GM18870 (cell line): Measurements from ENCODE around the gene THOP1.

ENCODE experiments used
- ATAC-seq: cut with Tn5 transposase; IDR thresholded peaks from one replicate; pipeline ENCODE4 v1.9.1; 2021; ENCODE audit warnings: moderate library complexity; ENCODE audit not compliant: unreplicated experiment

THOP1 gene

GRCh38 chr19:2761876-2762782, 23.2 kb upstream of the THOP1 start:
- ATAC-seq: no peak

GRCh38 chr19:2762783-2763496, 22.4 kb upstream of the THOP1 start:
- ATAC-seq: no peak

GRCh38 chr19:2763687-2764086, 21.6 kb upstream of the THOP1 start:
- ATAC-seq: no peak

- ATAC-seq: no peak
These were observed 20.4 kb upstream of the THOP1 start for GRCh38 chr19:2764945-2765344.

GRCh38 chr19:2765376-2765775, 19.9 kb upstream of the THOP1 start:
- ATAC-seq: no peak

GRCh38 chr19:2766594-2767372, 18.5 kb upstream of the THOP1 start:
- no peak for ATAC-seq

- ATAC-seq: no peak
These were observed 17.6 kb upstream of the THOP1 start for GRCh38 chr19:2767688-2768087.

GRCh38 chr19:2768365-2769132, 16.8 kb upstream of the THOP1 start:
- no peak for ATAC-seq

GRCh38 chr19:2769218-2769617, 16.1 kb upstream of the THOP1 start:
- no peak for ATAC-seq

- no peak for ATAC-seq
These were observed 15.0 kb upstream of the THOP1 start for GRCh38 chr19:2770055-2771013.

- ATAC-seq: no peak
These were observed 13.3 kb upstream of the THOP1 start for GRCh38 chr19:2771786-2772674.

GRCh38 chr19:2774083-2774679, 11.1 kb upstream of the THOP1 start:
- ATAC-seq: no peak

GRCh38 chr19:2774953-2775555, 10.2 kb upstream of the THOP1 start:
- ATAC-seq: no peak

- no peak for ATAC-seq
These were observed 9.5 kb upstream of the THOP1 start for GRCh38 chr19:2775556-2776430.

- ATAC-seq: no peak
These were observed 7.2 kb upstream of the THOP1 start for GRCh38 chr19:2777952-2778683.

GRCh38 chr19:2779121-2779740, 6.1 kb upstream of the THOP1 start:
- no peak for ATAC-seq
